H9 (cell line): Measurements from ENCODE around the gene CEP112. TPM values are rescaled to one million over a fixed set of nuclear protein-coding genes. Genes with fewer than 3 reads are reported as not detected.

ENCODE experiments used
- DNase-seq: peaks from one replicate; pipeline ENCODE4 v3.0.0-alpha.2; 2017
- H2AFZ ChIP-seq: one replicate; pipeline ENCODE4 v1.6.1; 2013; ENCODE audit warnings: mild to moderate bottlenecking, low read length, control low read depth, moderate library complexity
- H2AK5ac ChIP-seq: 2 replicates; pipeline ENCODE4 v1.6.1; 2013; ENCODE audit warnings: low read length, control low read depth, mixed read lengths; ENCODE audit not compliant: insufficient read length
- H2BK120ac ChIP-seq: one replicate; pipeline ENCODE4 v1.6.1; 2013; ENCODE audit warnings: low read depth, mild to moderate bottlenecking, low read length, control low read depth, inconsistent platforms; ENCODE audit not compliant: poor library complexity, severe bottlenecking
- H2BK12ac ChIP-seq: 2 replicates; pipeline ENCODE4 v1.6.1; 2013; ENCODE audit warnings: low read length, control low read depth, mixed read lengths, low read depth; ENCODE audit not compliant: insufficient read length
- H2BK15ac ChIP-seq: 2 replicates; pipeline ENCODE4 v1.6.1; 2013; ENCODE audit warnings: low read depth, low read length, control low read depth
- H2BK20ac ChIP-seq: one replicate; pipeline ENCODE4 v1.6.1; 2013; ENCODE audit warnings: low read depth, mild to moderate bottlenecking, low read length, control low read depth, inconsistent platforms; ENCODE audit not compliant: poor library complexity, severe bottlenecking
- H2BK5ac ChIP-seq: 2 replicates; pipeline ENCODE4 v1.6.1; 2013; ENCODE audit warnings: low read length, control low read depth, mixed read lengths; ENCODE audit not compliant: insufficient read length
- H3K14ac ChIP-seq: 2 replicates; pipeline ENCODE4 v1.6.1; 2013; ENCODE audit warnings: low read length, control low read depth; ENCODE audit not compliant: insufficient read depth
- H3K18ac ChIP-seq: 2 replicates; pipeline ENCODE4 v1.6.1; 2013; ENCODE audit warnings: low read depth, mild to moderate bottlenecking, mixed read lengths, low read length, control low read depth; ENCODE audit not compliant: insufficient read length
- H3K23ac ChIP-seq: 2 replicates; pipeline ENCODE4 v1.6.1; 2013; ENCODE audit warnings: low read length, control low read depth, mixed read lengths, low read depth; ENCODE audit not compliant: insufficient read length
- H3K23me2 ChIP-seq: 2 replicates; pipeline ENCODE4 v1.6.1; 2013; ENCODE audit warnings: low read depth, mild to moderate bottlenecking, mixed read lengths, low read length, control low read depth; ENCODE audit not compliant: insufficient read length, poor library complexity, severe bottlenecking
- H3K27ac ChIP-seq: 2 replicates; pipeline ENCODE4 v1.5.1; 2013; ENCODE audit warnings: low read length, control low read depth, mixed read lengths, low read depth; ENCODE audit not compliant: insufficient read length
- H3K27me3 ChIP-seq: 2 replicates; pipeline ENCODE4 v1.6.1; 2013; ENCODE audit warnings: low read length, control low read depth, inconsistent platforms; ENCODE audit not compliant: insufficient read depth
- H3K4ac ChIP-seq: 2 replicates; pipeline ENCODE4 v1.6.1; 2013; ENCODE audit warnings: low read depth, mild to moderate bottlenecking, control low read depth, inconsistent platforms, low read length, moderate library complexity
- H3K4me1 ChIP-seq: 2 replicates; pipeline ENCODE4 v1.6.1; 2013; ENCODE audit warnings: low read length, control low read depth, inconsistent platforms; ENCODE audit not compliant: insufficient read depth
- H3K4me2 ChIP-seq: 2 replicates; pipeline ENCODE4 v1.6.1; 2013; ENCODE audit warnings: low read length, control low read depth, mixed read lengths; ENCODE audit not compliant: insufficient read length, insufficient read depth
- H3K56ac ChIP-seq: 2 replicates; pipeline ENCODE4 v1.6.1; 2013; ENCODE audit warnings: low read depth, mild to moderate bottlenecking, mixed read lengths, low read length, control low read depth; ENCODE audit not compliant: insufficient read length
- H3K79me1 ChIP-seq: 2 replicates; pipeline ENCODE4 v1.6.1; 2013; ENCODE audit warnings: low read depth, mild to moderate bottlenecking, moderate library complexity, low read length, control low read depth, inconsistent platforms; ENCODE audit not compliant: insufficient read depth, poor library complexity, severe bottlenecking
- H3K79me2 ChIP-seq: 2 replicates; pipeline ENCODE4 v1.6.1; 2013; ENCODE audit warnings: low read length, control low read depth, inconsistent platforms; ENCODE audit not compliant: insufficient read depth
- H3K9ac ChIP-seq: 2 replicates; pipeline ENCODE4 v1.6.1; 2013; ENCODE audit warnings: low read length, control low read depth, mixed read lengths; ENCODE audit not compliant: insufficient read length; ENCODE audit errors: extremely low read depth
- H3K9me3 ChIP-seq: one replicate; pipeline ENCODE4 v1.6.1; 2013; ENCODE audit warnings: low read depth, low read length, inconsistent platforms; ENCODE audit not compliant: control insufficient read depth
- H3T11ph ChIP-seq: one replicate; pipeline ENCODE4 v1.6.1; 2013; ENCODE audit warnings: mild to moderate bottlenecking, low read length, control low read depth, inconsistent platforms
- H4K20me1 ChIP-seq: one replicate; pipeline ENCODE4 v1.6.1; 2013; ENCODE audit not compliant: control insufficient read depth, insufficient read length, insufficient read depth
- H4K5ac ChIP-seq: 2 replicates; pipeline ENCODE4 v1.6.1; 2013; ENCODE audit warnings: low read depth, mild to moderate bottlenecking, mixed read lengths, low read length, control low read depth; ENCODE audit not compliant: insufficient read length
- H4K8ac ChIP-seq: replicated peaks from 2 replicates; pipeline ENCODE4 v1.6.1; 2013; ENCODE audit warnings: low read length, control low read depth, mixed read lengths, low read depth; ENCODE audit not compliant: insufficient read length
- H4K91ac ChIP-seq: 2 replicates; pipeline ENCODE4 v1.6.1; 2013; ENCODE audit warnings: low read depth, mild to moderate bottlenecking, moderate library complexity, mixed read lengths, low read length, control low read depth; ENCODE audit not compliant: insufficient read length
- H3K27ac Mint-ChIP-seq, 3 experiments: 2 replicates in 2 of 3; 3 replicates in 1 of 3; pipeline ENCODE4 v1.8.0; 2020 to 2021; ENCODE audit warnings: mixed read lengths in 3 of 3, mild to moderate bottlenecking in 1 of 3, moderate library complexity in 1 of 3
- H3K27me3 Mint-ChIP-seq: 2 replicates; pipeline ENCODE4 v1.8.0; 2021; ENCODE audit warnings: low read depth, mild to moderate bottlenecking, moderate library complexity, mixed read lengths
- H3K36me3 Mint-ChIP-seq, 3 experiments: 2 replicates in 2 of 3; 3 replicates in 1 of 3; pipeline ENCODE4 v1.8.0; 2020 to 2021; ENCODE audit warnings: low read depth in 3 of 3, mixed read lengths in 3 of 3; ENCODE audit not compliant: insufficient read depth in 1 of 3
- H3K4me1 Mint-ChIP-seq, 2 experiments: 2 replicates each; pipeline ENCODE4 v1.8.0; 2020; ENCODE audit warnings: mixed read lengths in 2 of 2
- H3K4me3 Mint-ChIP-seq, 2 experiments: 2 replicates in 1 of 2; 3 replicates in 1 of 2; pipeline ENCODE4 v1.8.0; 2020 to 2021; ENCODE audit warnings: mild to moderate bottlenecking in 2 of 2, mixed read lengths in 2 of 2, moderate library complexity in 1 of 2
- H3K9me3 Mint-ChIP-seq, 2 experiments: 2 replicates in 1 of 2; 3 replicates in 1 of 2; pipeline ENCODE4 v1.8.0; 2020; ENCODE audit warnings: mild to moderate bottlenecking in 2 of 2, mixed read lengths in 2 of 2, moderate library complexity in 1 of 2
- WGBS: extraction: QIAGEN DNeasy Blood & Tissue Kit; methylation state at CpG from one replicate; pipeline ENCODE4 v1.1.7; 2013; ENCODE audit warnings: missing lambda C conversion rate, low lambda C conversion rate, mixed read lengths; ENCODE audit not compliant: insufficient read length; ENCODE audit errors: extremely low coverage; 5-methylcytosine and 5-hydroxymethylcytosine counted together
- total RNA-seq: library from RNA; stranded (reverse); gene quantifications from 2 replicates; pipeline ENCODE4 v1.2.1, GENCODE V29; 2021
- TF ChIP-seq, protein P1 (sequence below): fragments of 200-600 bp; sonication (generic); conservative IDR thresholded peaks from 3 replicates; pipeline ENCODE4 v1.8.0; 2021; ENCODE audit warnings: antibody characterized with exemption, mild to moderate bottlenecking

The CEP112 gene
- total RNA-seq, 1 experiment from 2014 or later: 5.4 TPM

DNA sequence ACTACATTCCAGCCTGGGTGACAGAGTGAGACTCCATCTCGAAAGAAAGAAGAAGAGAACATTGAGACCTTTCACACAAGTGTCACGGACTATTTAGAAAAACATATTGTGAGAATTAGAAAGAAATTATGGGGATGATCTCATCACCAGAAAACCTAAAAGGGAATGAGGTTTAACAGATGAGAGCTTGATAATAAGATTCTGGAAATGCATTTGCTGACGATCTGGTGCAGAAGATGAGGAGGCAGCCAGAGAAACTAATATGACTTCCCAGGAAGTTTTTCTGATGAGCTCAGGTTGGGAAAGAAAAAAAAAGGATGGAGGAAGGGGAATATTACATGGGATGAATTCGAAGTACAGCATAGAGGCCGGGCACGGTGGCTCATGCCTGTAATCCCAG, 48.1 kb upstream of the CEP112 start:
- H3K27ac ChIP-seq: no peak overlapping the region
- no peak overlapping the region for H4K5ac ChIP-seq
- Mint-ChIP-seq H3K27ac (no peak overlapping the region), H3K36me3 (no peaks in the 10 kb centered on the region), H3K4me3 (no peak overlapping the region), H3K27me3 (no peaks in the 10 kb centered on the region), H3K4me1 (no peaks in the 10 kb centered on the region), H3K9me3 (no peaks in the 10 kb centered on the region)
- no peak overlapping the region for H4K8ac ChIP-seq
- H3T11ph ChIP-seq: no peak overlapping the region
- no peaks in the 10 kb centered on the region for H3K9me3 ChIP-seq
- H3K79me2 ChIP-seq: no peaks in the 10 kb centered on the region
- no peak for DNase-seq
- H2BK20ac ChIP-seq: no peak overlapping the region
- no peak overlapping the region for H4K91ac ChIP-seq
- no peak overlapping the region for H3K4ac ChIP-seq
- no peak overlapping the region for H2AFZ ChIP-seq
- TF ChIP-seq, protein P1, sequence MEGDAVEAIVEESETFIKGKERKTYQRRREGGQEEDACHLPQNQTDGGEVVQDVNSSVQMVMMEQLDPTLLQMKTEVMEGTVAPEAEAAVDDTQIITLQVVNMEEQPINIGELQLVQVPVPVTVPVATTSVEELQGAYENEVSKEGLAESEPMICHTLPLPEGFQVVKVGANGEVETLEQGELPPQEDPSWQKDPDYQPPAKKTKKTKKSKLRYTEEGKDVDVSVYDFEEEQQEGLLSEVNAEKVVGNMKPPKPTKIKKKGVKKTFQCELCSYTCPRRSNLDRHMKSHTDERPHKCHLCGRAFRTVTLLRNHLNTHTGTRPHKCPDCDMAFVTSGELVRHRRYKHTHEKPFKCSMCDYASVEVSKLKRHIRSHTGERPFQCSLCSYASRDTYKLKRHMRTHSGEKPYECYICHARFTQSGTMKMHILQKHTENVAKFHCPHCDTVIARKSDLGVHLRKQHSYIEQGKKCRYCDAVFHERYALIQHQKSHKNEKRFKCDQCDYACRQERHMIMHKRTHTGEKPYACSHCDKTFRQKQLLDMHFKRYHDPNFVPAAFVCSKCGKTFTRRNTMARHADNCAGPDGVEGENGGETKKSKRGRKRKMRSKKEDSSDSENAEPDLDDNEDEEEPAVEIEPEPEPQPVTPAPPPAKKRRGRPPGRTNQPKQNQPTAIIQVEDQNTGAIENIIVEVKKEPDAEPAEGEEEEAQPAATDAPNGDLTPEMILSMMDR: no peak
- no peak overlapping the region for H3K18ac ChIP-seq
- no peak overlapping the region for H2BK12ac ChIP-seq
- no CpG with 5 or more reads among the region's 6 CpGs for WGBS
- H4K20me1 ChIP-seq: no peaks in the 10 kb centered on the region
- H2BK120ac ChIP-seq: no peak overlapping the region
- H2AK5ac ChIP-seq: no peak overlapping the region
- no peak overlapping the region for H2BK15ac ChIP-seq
- H3K9ac ChIP-seq: no peak overlapping the region
- H3K56ac ChIP-seq: no peak overlapping the region
- no peak overlapping the region for H3K23ac ChIP-seq
- H3K23me2 ChIP-seq: no peaks in the 10 kb centered on the region
- H3K14ac ChIP-seq: no peak overlapping the region
- H3K79me1 ChIP-seq: no peaks in the 10 kb centered on the region
- no peaks in the 10 kb centered on the region for H3K27me3 ChIP-seq
- no peaks in the 10 kb centered on the region for H3K4me1 ChIP-seq
- H2BK5ac ChIP-seq: no peak overlapping the region
- no peak overlapping the region for H3K4me2 ChIP-seq
